D341Med (cell line): ENCODE data around the gene BID.
"Not testable (repeated sequence)": the region's sequence is repeated elsewhere in the genome, so short reads cannot be mapped to it uniquely, and the experiment has no call there.

Experiments used
- DNase-seq: peaks from one replicate; pipeline ENCODE4 v3.0.0; 2012; ENCODE audit warnings: low spot score

The BID gene

GRCh38 chr22:17769716-17770082 lies 4.6 kb downstream of the BID start:
- no peak for DNase-seq

DNA sequence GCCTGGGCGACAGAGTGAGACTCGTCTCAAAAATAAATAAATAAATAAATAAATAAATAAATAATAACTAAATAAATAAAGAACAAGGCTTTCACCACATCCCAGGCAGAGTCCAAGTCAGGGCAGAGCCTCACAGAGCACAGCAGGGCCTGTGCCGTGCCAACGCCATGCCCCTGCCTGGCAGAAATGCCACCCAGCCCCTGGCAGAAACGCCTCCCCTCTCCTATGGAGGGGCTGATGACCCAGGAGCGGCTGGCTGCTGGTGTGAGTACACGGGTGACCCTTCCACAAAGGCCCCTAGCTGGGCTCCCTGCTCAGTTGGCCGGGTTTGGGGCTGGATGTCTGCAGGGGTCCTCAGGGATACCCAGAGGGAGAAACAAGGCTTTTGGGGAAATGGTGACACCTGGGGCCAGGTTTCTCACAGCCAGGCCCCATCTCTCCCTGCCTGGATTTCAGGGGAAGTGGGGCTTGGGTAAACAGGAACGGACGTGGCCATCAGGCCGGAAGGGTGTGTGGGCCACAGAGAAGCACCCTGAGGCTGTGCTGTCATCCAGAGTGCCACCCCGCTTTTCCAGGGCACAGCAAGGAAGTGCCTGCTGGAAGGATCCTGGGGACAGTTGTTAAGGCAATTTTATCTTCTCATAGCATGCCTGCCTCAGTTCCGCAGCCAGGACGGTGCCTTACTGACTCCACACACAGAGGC lies 5.1 kb downstream of the BID start:
- DNase-seq: no peak

GRCh38 chr22:17767233-17768065 lies 6.8 kb downstream of the BID start:
- no peak for DNase-seq

- DNase-seq: not testable (repeated sequence)
Observed at GRCh38 chr22:17764852-17765251, 9.4 kb downstream of the BID start.

DNA sequence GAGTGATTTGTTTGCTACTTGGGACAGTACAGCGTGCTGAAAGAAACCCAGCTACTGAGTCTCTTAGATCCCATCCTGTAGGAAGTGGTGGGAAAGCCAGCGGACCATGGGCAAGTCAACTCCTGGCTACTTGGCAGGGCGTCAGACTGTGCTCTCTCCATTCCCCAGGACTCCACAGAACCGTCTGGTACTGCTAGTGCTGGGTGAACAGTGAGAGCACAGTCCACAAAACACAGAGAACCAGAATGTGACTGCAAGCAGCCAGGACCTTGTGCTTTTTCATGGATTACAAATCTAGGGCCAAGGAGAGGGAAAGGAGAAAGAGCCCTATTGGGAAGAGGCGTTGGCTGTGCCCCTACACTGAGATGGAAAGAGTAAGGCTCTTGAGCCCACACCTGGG lies 10.2 kb downstream of the BID start:
- DNase-seq: no peak

DNA sequence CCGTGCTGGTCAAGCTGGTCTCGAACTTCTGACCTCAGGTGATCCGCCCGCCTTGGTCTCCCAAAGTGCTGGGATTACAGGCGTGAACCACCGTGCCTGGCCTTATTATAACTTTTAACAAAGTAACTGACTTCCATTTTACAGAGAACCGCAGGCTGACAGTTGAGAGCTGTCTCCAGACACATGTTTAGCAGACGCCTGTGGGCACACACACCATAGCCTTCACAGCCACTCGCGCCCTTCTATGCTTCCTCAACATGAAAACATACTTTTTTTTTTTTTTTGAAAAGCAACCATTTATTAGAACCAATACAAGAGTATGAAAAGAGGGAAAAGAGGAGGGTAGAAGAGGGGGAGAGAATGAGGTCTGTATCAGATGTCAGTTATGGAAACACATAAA lies 10.8 kb downstream of the BID start:
- not testable (repeated sequence) for DNase-seq

- DNase-seq: no peak
Observed at GRCh38 chr22:17761138-17761488, 13.2 kb downstream of the BID start.

DNA sequence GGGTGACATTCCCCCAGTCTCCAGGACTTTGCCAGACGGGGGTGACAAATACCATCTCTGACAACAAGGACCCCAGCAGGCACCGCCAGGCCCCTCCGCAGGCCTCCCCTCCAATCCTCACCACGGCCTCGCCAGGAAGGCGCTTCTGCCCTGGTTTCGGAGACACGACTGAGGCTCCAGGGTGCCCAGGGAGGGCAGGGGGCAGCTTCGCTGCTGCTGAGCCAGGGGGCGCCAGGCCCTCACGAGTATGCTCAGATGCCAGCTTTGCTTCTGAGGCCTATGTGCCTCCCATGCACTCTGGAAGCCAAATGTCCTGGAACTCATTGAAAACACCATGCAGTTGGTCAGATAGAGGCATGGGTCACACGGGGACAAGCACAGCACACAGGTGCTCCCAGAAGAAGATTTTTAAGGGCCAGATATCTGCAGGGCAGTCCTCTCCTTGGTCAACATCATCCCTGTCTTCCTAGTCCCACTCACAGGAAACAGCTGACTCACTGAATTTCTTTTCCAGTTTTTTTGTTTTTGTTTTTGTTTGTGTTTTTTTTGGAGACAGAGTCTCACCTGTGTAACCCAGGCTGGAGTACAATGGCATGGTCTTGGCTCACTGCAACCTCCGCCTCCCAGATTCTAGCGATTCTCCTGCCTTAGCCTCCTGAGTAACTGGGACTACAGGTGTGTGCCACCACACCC lies 19.9 kb downstream of the BID start:
- peak; percentile 67 for DNase-seq

DNA sequence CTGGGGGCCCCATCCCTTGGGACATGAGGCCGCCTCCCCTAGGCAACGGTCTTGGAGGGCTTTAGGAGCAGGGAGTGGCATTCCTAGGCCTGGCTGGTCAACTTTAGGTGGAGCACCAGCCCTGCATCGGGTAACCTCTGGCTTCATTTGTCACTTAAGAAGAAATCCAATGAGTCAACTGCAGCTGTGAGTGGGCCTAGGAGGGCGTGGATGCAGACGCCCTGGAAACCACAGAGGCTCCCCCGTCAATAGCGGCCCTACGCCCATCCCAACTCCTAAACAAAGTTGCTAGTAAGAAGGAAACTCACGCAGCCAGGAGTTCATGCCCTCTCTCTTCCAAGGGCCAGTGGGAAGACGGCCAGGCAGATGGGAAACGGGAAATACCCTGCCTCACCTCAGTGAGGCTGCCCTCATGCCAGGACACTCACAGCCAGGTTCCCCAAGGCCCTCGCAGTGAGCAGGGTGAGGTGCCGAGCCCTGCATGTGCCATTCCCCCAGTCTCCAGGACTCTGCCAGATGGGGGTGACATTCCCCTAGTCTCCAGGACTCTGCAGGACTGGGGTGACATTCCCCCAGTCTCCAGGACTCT lies 20.8 kb downstream of the BID start:
- no peak for DNase-seq

DNA sequence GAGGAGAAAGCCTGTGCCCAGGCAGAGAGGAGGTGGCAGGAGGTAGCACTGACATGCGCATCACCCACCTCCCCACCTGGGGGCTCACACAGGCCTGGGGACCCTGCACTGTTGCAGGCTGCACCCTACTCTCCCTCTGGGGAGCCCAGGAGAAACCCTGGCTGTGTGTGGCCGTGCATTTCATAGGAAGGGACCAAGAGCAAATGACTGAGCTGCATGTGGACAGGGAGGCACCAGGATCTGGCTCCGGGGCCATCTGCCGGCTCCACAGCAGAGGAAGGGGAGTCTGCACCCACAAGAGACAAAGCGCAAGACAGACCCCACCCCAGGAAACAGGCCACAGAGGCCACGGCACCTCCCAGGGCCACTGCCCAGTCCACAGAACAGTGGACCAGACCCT lies 22.7 kb downstream of the BID start:
- no peak for DNase-seq

GRCh38 chr22:17749605-17750395 lies 24.5 kb downstream of the BID start:
- DNase-seq: no peak

- DNase-seq: no peak
Observed at GRCh38 chr22:17748555-17749353, 25.5 kb downstream of the BID start.

GRCh38 chr22:17746916-17747315 lies 27.4 kb downstream of the BID start:
- DNase-seq: no peak

DNA sequence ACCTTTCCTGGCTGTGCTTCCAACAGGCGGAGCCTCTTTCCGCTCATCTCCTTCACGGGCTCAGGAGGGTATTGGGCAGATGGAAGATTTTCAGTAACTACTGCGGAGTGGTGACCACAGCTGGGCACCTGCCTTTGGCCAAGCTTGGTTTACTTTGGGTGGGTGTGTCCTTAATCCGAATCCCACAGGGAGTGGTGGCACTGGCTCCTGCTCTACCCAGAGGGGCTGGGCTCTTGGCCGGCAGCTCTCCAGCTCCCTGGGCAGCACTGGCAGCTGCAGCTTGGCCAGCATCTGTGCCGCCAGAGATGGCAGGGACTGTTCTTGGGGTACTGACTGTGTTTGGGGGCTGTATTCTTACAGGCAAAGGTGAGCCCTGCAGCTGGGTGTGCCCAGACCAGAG lies 29.8 kb downstream of the BID start:
- DNase-seq: no peak

GRCh38 chr22:17743661-17744411 lies 30.4 kb downstream of the BID start:
- no peak for DNase-seq

DNA sequence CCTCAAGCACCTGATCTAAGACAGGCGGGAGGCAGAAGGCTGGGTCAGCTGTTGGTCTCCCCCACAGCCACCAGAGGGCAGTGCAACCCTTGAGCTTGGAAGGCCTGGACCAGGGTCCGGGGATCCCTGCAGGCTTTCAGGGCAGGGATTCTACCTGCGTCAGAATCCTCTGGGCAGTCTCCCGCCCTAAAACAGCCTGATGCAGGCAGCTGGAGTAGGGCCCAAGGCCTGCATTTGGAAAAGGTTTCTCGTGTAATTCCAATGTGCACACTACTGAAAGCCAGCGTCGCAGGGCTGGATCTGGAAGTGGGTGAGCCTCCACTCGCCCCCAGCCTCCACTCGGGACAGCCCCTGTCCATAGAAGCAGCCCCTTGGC lies 31.8 kb downstream of the BID start:
- peak; percentile 92 for DNase-seq

DNA sequence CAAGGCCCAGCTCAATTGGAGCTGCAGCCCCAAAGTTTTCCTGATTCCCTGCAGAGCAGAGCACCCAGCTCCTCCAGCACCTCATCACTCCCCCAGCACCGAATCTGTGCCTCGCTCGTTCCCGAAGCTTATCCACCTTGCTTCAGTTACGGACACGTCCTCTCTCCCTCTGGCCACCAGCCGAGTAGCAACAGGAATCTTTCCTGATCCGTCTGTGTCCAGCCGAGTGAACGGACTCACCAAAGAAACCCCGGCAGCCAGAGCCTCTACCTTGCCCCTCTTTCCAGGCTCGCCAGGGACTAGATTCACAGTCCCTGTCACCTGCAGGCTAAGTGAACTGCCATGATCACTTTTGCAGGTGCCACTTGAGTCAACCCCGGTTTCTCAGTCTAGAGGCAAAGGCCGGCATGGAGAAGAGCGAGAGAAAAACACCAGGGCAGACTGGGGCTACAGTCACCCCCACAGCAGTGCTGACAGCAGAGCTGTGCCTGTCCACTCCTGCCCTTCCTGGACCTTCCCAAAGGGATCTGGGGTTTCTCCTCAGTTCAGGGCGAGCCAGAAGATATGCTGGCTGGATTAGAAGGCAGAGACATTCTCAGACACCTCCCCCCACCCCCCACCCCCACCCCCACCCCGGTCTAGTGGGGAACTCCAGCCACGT lies 32.3 kb downstream of the BID start:
- DNase-seq: no peak

DNA sequence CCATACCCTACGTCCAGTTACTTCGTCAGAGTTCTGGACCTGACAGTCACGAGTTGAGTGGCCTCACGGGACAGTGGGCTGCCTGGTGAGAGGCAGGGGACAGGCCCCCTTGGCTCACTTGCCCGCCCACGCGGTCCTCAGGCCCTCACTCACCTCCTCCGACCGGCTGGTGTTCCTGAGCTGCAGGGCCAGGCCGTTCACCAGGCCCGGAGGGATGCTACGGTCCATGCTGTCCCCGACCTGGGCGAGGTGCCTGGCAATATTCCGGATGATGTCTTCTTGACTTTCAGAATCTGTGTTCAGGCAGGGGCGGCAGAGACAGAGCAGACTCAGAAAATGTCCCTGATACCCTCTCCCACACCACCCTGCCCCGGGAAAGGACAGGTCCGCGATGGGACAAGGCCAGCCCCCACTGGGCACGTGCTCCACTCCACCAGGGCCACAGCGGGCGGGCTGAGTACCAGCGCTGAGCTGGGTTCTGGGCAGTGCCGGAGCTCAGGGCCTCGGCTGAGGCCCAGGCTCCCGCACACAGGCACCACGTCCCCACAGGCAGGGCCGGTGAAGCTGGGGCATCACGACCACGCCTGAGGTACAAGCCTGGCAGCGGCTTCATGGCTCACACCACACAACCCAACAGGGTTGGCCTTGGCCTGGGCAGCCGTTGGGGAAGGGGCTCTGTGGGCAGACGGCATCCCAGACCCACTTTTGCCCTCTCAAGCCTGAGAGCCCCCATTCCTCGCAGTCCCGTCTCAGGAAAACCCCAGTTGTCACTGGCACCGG lies 34.9 kb downstream of the BID start:
- DNase-seq: no peak
